ENCODE data around the gene UXT. TPM values are rescaled to one million over a fixed set of nuclear protein-coding genes. Genes with fewer than 3 reads are reported as not detected.

UXT gene
- total and polyA plus RNA-seq, 2 of the 13 experiments (the other 11 are each of a cell fraction or from before 2014, with no cell fraction given) = 107 to 123 TPM

DNA sequence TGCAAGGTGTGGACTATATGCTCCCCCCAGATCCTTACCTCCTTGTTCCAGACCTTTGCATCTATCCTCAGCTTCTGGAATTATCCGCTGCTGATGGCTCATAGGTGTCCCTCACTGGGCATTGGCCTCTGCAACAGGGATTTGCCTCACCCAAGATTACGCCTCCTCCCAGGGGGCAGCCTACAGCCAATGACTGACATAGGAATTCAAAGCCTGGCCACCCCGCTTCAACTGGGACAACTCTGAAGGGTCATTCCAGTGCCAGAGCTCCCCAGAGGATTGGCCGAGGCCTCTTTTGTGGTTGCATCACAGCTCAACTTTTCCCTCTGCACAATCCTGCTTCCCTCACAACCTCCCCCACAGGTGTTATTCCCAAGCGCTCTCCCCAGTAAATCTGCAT lies 44.4 kb downstream of the UXT start (continued):
- TF ChIP-seq, protein P1, sequence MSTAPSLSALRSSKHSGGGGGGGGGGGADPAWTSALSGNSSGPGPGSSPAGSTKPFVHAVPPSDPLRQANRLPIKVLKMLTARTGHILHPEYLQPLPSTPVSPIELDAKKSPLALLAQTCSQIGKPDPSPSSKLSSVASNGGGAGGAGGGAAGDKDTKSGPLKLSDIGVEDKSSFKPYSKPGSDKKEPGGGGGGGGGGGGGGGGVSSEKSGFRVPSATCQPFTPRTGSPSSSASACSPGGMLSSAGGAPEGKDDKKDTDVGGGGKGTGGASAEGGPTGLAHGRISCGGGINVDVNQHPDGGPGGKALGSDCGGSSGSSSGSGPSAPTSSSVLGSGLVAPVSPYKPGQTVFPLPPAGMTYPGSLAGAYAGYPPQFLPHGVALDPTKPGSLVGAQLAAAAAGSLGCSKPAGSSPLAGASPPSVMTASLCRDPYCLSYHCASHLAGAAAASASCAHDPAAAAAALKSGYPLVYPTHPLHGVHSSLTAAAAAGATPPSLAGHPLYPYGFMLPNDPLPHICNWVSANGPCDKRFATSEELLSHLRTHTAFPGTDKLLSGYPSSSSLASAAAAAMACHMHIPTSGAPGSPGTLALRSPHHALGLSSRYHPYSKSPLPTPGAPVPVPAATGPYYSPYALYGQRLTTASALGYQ (CRISPR knock-in tag; IDR thresholded peaks at IDR 0.05) = no peak
- no peak for TF ChIP-seq RBAK (CRISPR knock-in tag; IDR thresholded peaks at IDR 0.05)
- no peak for TF ChIP-seq SOX13 (IDR thresholded peaks at IDR 0.05)
- TF ChIP-seq SOX13 (CRISPR knock-in tag; conservative IDR thresholded peaks at IDR 0.05 in 1 of 2, IDR thresholded peaks at IDR 0.05 in 1 of 2) = no peak
- TF ChIP-seq ZNF547 (CRISPR knock-in tag; IDR thresholded peaks at IDR 0.05) = no peak
- no peak for TF ChIP-seq ZNF564 (CRISPR knock-in tag; IDR thresholded peaks at IDR 0.05)
- no peak for TF ChIP-seq KMT2B (CRISPR knock-in tag; IDR thresholded peaks at IDR 0.05)
- no peak for TF ChIP-seq HNRNPLL (IDR thresholded peaks at IDR 0.05; ENCODE audit: low read depth, low read length, poor library complexity, severe bottlenecking)

DNA sequence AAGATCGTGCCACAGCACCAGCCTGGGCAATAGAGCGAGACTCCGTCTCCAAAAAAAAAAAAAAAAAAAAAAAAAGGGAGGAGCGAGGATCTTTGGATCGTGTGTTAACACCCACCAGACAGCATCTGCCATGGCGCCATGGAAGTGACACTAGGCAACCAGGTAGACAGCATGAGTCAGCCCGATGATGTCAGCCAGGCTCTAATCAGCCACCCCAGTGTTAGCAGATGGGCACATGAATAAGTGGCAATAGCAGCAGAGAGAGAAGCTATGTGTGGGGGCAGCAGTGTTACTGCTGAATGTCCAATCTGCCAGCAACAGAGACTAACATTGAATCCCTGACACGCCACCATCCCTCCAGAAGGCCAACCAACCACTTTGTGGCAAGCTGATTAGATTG lies 45.9 kb downstream of the UXT start:
- Histone ChIP-seq H3K9me3 (ENCODE audit: low read length) (no peaks in the 10 kb centered on the region), H3K36me3 (replicated peaks in 1 of 2; ENCODE audit: control insufficient read depth in 1 of 2, insufficient read depth in 2 of 2, low read length in 2 of 2) (no peaks in the 10 kb centered on the region), H3K4me3 (replicated peaks in 1 of 3; ENCODE audit: insufficient read depth in 1 of 3, low read depth in 2 of 3, low read length in 3 of 3) (no peak overlapping the region), H3K27me3 (ENCODE audit: control insufficient read depth in 1 of 2, insufficient read depth in 2 of 2, low read length in 2 of 2) (no peaks in the 10 kb centered on the region), H4K20me1 (ENCODE audit: insufficient read depth, low read length) (no peaks in the 10 kb centered on the region), H3K4me2 (ENCODE audit: low read depth, low read length) (no peak overlapping the region), H2AFZ (ENCODE audit: low read length) (no peak overlapping the region), H3K27ac (ENCODE audit: extremely low read length, insufficient read depth, low read length) (no peak overlapping the region), H3K9ac (ENCODE audit: insufficient read depth, low read depth, low read length) (no peak overlapping the region), H3K4me1 (ENCODE audit: insufficient read depth, low read length) (no peaks in the 10 kb centered on the region), H3K79me2 (ENCODE audit: insufficient read depth, low read length) (no peaks in the 10 kb centered on the region)
- intact Hi-C loops (cut with micrococcal nuclease; ENCODE audit: unreplicated experiment) = no loop called here
- ATAC-seq (no peak), DNase-seq (ENCODE audit: low spot score) (no peak), FAIRE-seq (no peak)
- ChIA-PET POLR2A (no interaction called here), CTCF (ENCODE audit: low intra/inter-chr PET ratio, low total read pairs) (no interaction called here)
- TF ChIP-seq, protein P2, sequence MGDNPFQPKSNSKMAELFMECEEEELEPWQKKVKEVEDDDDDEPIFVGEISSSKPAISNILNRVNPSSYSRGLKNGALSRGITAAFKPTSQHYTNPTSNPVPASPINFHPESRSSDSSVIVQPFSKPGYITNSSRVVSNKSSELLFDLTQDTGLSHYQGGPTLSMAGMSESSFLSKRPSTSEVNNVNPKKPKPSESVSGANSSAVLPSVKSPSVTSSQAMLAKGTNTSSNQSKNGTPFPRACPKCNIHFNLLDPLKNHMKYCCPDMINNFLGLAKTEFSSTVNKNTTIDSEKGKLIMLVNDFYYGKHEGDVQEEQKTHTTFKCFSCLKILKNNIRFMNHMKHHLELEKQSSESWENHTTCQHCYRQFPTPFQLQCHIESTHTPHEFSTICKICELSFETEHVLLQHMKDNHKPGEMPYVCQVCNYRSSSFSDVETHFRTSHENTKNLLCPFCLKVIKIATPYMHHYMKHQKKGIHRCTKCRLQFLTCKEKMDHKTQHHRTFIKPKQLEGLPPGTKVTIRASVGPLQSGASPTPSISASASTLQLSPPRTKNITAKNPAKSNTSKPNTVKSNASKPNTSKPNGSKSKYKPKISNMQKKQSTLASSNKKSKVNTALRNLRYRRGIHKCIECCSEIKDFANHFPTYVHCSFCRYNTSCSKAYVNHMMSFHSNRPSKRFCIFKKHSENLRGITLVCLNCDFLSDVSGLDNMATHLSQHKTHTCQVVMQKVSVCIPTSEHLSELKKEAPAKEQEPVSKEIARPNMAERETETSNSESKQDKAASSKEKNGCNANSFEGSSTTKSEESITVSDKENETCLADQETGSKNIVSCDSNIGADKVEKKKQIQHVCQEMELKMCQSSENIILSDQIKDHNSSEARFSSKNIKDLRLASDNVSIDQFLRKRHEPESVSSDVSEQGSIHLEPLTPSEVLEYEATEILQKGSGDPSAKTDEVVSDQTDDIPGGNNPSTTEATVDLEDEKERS (CRISPR knock-in tag; IDR thresholded peaks at IDR 0.05) = no peak
- TF ChIP-seq MTA3 (CRISPR knock-in tag; IDR thresholded peaks at IDR 0.05) = no peak
- TF ChIP-seq ZNF577 (CRISPR knock-in tag; IDR thresholded peaks at IDR 0.05; ENCODE audit: borderline replicate concordance, low read depth) = no peak
- TF ChIP-seq U2AF1 (optimal IDR thresholded peaks at IDR 0.05; ENCODE audit: low read depth, low read length) = no peak
- no TSS peak for BruUV-seq (replicated peaks)
- in situ Hi-C loops (cut with HindIII; ENCODE audit: extremely low pct_ligation_motif_present, low pct_unique_long_range_greater_than_20kb) = no loop called here
- WGBS (ENCODE audit: low lambda C conversion rate) = 0% methylated on average over 4 of the region's 8 CpGs
